DND-41 (cell line): ENCODE data around the gene EXTL1.

Source experiments
- ATAC-seq: fragments of 200-7000 bp; cut with Tn5 transposase; 3 replicates; pipeline ENCODE4 v1.9.1; 2021; ENCODE audit warnings: low read depth; ENCODE audit not compliant: insufficient read depth
- DNase-seq: peaks from one replicate; pipeline ENCODE4 v3.0.0-alpha.2; 2020
- H2AFZ ChIP-seq: 2 replicates; pipeline ENCODE4 v1.6.0; 2012; ENCODE audit warnings: low read depth, low read length
- H3K27ac ChIP-seq: 2 replicates; pipeline ENCODE4 v1.5.1; 2012; ENCODE audit warnings: low read length, inconsistent platforms
- H3K27me3 ChIP-seq: fragments of 200-600 bp; sonication (generic); 2 replicates; pipeline ENCODE4 v1.6.0; 2012; ENCODE audit warnings: low read length, mild to moderate bottlenecking, inconsistent platforms; ENCODE audit not compliant: insufficient read depth, poor library complexity
- H3K36me3 ChIP-seq: 2 replicates; pipeline ENCODE4 v1.5.1; 2012; ENCODE audit warnings: low read length, inconsistent platforms; ENCODE audit not compliant: insufficient read depth
- H3K4me1 ChIP-seq: 2 replicates; pipeline ENCODE4 v1.5.1; 2012; ENCODE audit warnings: mild to moderate bottlenecking, low read length; ENCODE audit not compliant: insufficient read depth
- H3K4me2 ChIP-seq: 2 replicates; pipeline ENCODE4 v1.6.0; 2012; ENCODE audit warnings: mild to moderate bottlenecking, moderate library complexity, low read length, inconsistent platforms; ENCODE audit not compliant: insufficient read depth
- H3K4me3 ChIP-seq, 2 experiments: fragments of 200-600 bp in 1 of 2; shearing (Covaris generic) in 1 of 2; 2 replicates each; pipeline ENCODE4 v1.5.1; 2012 to 2016; ENCODE audit warnings: inconsistent platforms in 2 of 2, low read length in 2 of 2, mild to moderate bottlenecking in 2 of 2, low read depth in 1 of 2, moderate library complexity in 1 of 2
- H3K79me2 ChIP-seq: 2 replicates; pipeline ENCODE4 v1.6.0; 2012; ENCODE audit warnings: low read length, inconsistent platforms; ENCODE audit not compliant: insufficient read depth
- H3K9ac ChIP-seq: 2 replicates; pipeline ENCODE4 v1.6.0; 2012; ENCODE audit warnings: low read depth, mild to moderate bottlenecking, inconsistent platforms, low read length, moderate library complexity
- H3K9me3 ChIP-seq: 2 replicates; pipeline ENCODE4 v1.5.1; 2012; ENCODE audit warnings: low read length, moderate library complexity, mild to moderate bottlenecking, inconsistent platforms; ENCODE audit not compliant: insufficient read depth, severe bottlenecking
- H4K20me1 ChIP-seq: 2 replicates; pipeline ENCODE4 v1.6.0; 2012; ENCODE audit warnings: low read length; ENCODE audit not compliant: insufficient read depth
- CTCF ChIP-seq: IDR thresholded peaks from 2 replicates; pipeline ENCODE4 v1.5.1; 2012; ENCODE audit warnings: borderline replicate concordance, low read length, moderate library complexity, mild to moderate bottlenecking; ENCODE audit not compliant: poor library complexity, severe bottlenecking; ENCODE audit errors: extremely low read depth
- EZH2 ChIP-seq: IDR thresholded peaks from 3 replicates; pipeline ENCODE4 v1.6.1; 2012; ENCODE audit warnings: borderline replicate concordance, low read depth, mild to moderate bottlenecking, moderate library complexity, low read length, inconsistent platforms; ENCODE audit not compliant: severe bottlenecking

The EXTL1 gene

GRCh38 chr1:26027716-26028489, 6.3 kb downstream of the EXTL1 start:
- TF ChIP-seq CTCF (no peak), EZH2 (no peak)
- no peak overlapping the region for H2AFZ ChIP-seq
- no peaks in the 10 kb centered on the region for H3K4me1 ChIP-seq
- no peaks in the 10 kb centered on the region for H3K79me2 ChIP-seq
- 0 out of 3 replicates have a peak, but pooled peaks have one; percentile 39 for ATAC-seq
- H3K27me3 ChIP-seq, result peaks cover 5% of the 10 kb centered on the region
- H3K9me3 ChIP-seq, result no peaks in the 10 kb centered on the region
- H3K27ac ChIP-seq, result no peak overlapping the region
- H3K4me2 ChIP-seq, result no peak overlapping the region
- H4K20me1 ChIP-seq, result no peaks in the 10 kb centered on the region; the same call in 1 of the 2 replicates
- H3K4me3 ChIP-seq, result no peak overlapping the region
- no peak for DNase-seq
- H3K9ac ChIP-seq, result no peak overlapping the region
- H3K36me3 ChIP-seq, result no peaks in the 10 kb centered on the region

GRCh38 chr1:26028490-26028980, 7.0 kb downstream of the EXTL1 start:
- TF ChIP-seq CTCF, result no peak
- no peak for TF ChIP-seq EZH2
- Histone ChIP-seq H3K4me1 (no peaks in the 10 kb centered on the region), H3K27me3 (peaks cover 5% of the 10 kb centered on the region), H3K79me2 (no peaks in the 10 kb centered on the region), H3K36me3 (no peaks in the 10 kb centered on the region), H2AFZ (no peak overlapping the region), H3K4me2 (no peak overlapping the region), H3K4me3 (no peak overlapping the region), H3K9ac (no peak overlapping the region), H3K27ac (no peak overlapping the region), H3K9me3 (no peaks in the 10 kb centered on the region), H4K20me1 (no peaks in the 10 kb centered on the region; the same call in 1 of the 2 replicates)
- no peak for ATAC-seq
- DNase-seq, result no peak

- H3K4me2 ChIP-seq, result no peak overlapping the region
- peaks cover 5% of the 10 kb centered on the region for H3K27me3 ChIP-seq
- H3K4me3 ChIP-seq, result no peak overlapping the region
- no peak overlapping the region for H3K9ac ChIP-seq
- TF ChIP-seq CTCF (no peak), EZH2 (no peak)
- H3K4me1 ChIP-seq, result peaks cover under 1% of the 10 kb centered on the region; the same call in 1 of the 2 replicates
- ATAC-seq, result no peak
- no peak for DNase-seq
- H3K79me2 ChIP-seq, result no peaks in the 10 kb centered on the region
- no peak overlapping the region for H3K27ac ChIP-seq
- H3K9me3 ChIP-seq, result no peaks in the 10 kb centered on the region
- H3K36me3 ChIP-seq, result no peaks in the 10 kb centered on the region
- no peaks in the 10 kb centered on the region; the same call in 1 of the 2 replicates for H4K20me1 ChIP-seq
- no peak overlapping the region for H2AFZ ChIP-seq
Measured at GRCh38 chr1:26029054-26029863, 7.7 kb downstream of the EXTL1 start.
